Activated CD8-positive, alpha-beta memory T cell treated with anti-CD3 and anti-CD28 coated beads, Interleukin-2, amount 50 U/mL, for 4 hours (primary cell): Measurements from ENCODE around the gene NIN.
"Not testable (repeated sequence)": the region's sequence is repeated elsewhere in the genome, so short reads cannot be mapped to it uniquely, and the experiment has no call there.

Experiments used
- DNase-seq: peaks from one replicate; pipeline ENCODE4 v3.0.0-alpha.2; 2020

The NIN gene

DNA sequence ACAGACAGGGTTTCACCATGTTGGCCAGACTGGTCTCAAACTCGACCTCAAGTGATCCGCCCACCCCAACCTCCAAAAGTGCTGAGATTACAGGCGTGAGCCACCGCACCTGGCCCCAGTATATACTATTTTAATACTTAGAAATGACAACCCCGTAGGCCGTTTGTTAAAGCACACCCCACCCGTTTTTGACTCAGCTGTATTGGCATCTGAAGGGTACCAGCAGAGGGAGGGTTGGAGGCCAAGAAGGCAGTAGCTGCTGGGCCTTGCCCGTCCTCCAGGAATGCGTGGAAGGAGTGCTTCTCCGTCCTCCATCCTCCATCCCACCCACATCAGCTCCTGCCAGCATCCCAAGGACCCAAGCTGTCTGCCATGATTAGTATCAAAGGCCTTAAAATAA is 6.3 kb upstream of the NIN start:
- no peak for DNase-seq

DNA sequence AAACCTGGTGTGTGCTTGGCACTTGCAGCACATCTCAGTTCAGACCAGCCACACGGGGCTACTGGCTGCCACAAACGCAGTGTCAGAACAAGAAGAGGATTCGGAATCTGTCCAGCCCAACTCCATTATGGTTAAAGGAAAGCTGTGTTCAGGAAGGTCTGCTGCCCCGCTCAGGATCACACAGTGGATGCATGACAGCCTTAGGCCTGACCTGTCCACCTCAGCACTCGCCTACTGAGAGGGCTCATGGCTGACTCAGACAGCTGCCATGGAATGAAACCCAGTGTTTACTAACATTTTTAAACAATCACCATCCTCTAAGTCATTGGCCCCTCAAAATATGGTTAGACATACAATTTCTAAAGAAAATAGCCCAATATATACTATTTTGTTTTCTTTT is 5.6 kb upstream of the NIN start:
- no peak for DNase-seq

DNA sequence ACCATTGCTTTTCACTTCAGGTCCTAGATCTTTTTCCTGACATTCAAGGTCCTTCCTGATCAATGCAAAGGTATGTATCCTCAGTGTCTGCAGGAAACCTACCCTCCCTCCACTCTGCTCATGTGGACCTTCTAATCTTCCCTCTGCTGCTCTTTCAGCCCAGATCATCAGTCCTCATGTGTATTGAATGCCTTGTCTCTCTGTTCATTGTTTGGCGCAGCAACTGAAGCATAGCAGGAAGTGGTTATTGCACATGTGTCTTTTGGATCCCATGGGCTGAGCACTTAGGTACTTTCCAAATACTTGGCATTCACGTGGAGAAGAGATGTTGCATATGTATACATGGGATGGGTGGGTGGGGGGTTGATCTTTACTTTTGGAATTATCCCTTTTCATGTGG is 4.3 kb upstream of the NIN start:
- DNase-seq, result no peak

DNA sequence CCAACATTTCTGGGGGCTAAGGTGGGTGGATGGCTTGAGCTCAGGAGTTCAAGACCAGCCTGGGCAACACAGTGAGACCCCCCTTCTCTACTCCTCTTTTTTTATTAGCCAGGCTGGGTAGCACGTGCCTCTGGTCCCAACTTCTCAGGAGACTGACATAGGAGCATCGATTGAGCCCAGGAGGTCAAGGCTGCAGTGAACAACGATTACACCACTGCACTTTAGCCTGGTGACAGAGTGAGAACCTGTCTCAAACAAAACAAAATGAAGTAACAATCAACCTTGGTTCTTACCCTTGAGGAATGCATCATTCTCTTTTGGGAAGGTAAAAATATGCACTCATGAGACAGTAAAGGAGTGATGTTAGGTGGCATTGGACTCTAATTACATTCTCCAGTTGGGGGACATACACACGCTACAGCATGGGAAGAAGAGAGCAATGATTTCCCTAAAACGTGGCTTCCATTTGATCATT is 3.9 kb upstream of the NIN start:
- no peak for DNase-seq

DNA sequence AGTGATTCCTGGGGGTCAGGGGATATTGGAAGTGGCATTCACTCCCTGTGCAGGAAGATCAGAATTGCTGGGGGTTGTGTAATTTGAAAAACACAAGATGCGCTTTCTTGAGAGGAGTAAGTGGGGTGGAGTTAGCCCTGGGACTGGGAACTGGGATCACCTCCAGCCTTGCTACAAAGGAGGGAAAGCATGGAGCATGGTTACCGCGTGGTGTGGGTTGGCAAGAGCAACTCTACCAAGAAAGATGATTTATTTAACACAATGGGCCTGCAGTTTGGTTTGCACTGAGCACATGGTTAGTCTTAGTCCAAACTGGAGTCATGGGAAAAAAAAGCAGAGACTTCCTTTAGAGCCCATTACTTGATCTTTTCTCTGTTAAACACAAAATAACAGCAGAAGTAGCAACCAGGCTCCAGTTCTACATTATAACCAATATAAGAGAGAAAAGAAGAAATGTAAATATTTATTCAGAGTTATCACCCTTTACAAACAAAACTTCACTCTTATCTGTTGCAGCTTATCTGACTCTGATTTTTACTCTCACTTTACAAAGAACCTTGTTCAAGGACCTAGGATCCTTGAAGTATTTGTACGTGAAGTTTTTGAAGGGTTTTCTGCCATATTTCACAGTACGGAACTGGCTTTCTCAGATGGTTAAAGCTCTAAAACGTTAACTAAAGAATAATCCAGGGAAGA is 2.1 kb upstream of the NIN start:
- no peak for DNase-seq

DNA sequence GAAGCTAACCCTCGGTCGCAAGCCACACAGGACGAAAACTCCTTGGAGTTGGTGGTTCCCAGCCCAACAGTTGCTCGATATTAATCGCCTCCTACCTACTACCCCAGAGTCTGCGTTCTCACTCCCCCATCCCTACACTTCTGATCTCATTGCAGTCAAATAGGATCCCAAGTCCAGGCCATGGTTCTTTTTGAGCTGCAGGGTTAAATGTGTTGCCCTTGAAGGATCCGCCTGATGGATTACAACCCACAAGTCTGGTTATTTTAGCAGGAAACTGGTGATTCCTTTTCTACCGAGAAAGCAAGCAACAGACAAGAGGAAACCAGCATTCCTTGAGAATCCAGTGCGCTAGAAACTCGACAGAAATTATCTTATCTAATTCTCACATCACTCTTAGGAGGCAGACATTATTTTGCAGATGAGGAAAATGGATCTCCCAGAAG is 785 bp upstream of the NIN start:
- no peak for DNase-seq

DNA sequence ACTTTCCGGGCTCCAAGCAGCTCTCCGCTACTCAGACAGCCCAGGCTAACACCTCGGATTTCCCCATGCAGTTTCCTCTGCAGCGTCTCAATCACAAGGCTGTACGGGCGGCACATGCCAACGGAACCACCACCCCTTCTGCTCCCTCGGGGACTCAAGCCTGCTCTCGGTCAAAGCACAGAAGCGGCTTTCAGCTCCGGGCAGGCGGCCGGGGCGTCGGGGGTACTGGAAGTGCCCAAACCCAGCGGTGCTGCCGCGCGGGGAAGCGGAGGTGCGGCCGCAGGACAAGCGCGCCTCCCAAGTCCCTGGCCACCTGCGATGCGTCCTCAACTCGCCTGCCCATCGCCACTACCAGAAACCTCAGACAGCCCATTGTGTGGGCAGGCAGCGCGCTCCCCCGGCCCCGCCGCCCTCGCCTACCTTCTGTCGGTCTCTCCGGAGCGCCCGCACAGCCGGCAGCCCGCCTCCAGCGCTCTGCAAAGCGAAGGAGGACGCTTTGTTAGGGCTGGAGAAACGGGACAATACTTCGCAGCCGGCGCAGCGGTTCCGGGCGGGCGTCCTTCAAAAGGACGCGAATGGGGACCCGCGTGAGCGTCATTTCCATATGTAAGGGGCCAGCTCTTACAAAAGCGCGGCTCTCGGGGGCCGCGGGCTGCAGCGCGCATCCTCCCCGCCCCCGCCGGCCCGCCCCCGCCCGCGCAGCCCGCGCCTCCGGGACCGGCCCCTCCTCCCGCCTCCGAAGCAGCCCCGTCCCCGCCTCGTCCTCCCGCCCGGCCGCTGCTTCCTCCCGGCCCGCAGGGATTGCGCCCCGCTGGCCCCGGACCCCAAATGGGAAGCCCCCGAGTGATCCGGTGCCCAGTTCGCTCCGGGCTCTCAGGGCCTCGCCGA is 674 bp downstream of the NIN start:
- DNase-seq, result peak; percentile 71

DNA sequence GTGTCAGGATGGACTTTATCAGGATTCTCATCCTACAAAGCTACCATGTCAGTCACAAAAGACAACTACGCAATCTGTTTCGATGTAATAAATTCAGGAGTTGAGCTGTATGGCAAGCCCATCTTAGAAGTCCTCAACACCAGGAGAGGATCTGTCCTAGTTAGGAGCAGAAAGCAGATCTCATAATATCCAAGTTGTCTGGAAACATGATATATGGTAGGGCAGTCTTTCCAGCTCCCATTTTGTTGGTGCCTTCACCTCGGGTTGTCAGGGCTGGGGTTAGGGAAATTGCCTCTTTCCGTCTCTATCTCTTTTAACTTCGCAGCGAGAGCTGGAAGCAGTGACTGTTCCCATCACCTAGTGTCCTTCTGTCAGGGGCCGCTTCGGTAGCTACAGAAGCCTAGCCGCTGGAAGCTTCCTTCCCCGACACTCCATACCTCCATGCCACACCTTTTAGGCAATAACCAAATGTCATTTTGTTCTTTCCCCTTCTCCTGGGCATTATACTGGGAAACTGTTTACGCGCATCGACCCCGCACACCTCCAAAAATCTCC is 1.4 kb downstream of the NIN start:
- no peak for DNase-seq

DNA sequence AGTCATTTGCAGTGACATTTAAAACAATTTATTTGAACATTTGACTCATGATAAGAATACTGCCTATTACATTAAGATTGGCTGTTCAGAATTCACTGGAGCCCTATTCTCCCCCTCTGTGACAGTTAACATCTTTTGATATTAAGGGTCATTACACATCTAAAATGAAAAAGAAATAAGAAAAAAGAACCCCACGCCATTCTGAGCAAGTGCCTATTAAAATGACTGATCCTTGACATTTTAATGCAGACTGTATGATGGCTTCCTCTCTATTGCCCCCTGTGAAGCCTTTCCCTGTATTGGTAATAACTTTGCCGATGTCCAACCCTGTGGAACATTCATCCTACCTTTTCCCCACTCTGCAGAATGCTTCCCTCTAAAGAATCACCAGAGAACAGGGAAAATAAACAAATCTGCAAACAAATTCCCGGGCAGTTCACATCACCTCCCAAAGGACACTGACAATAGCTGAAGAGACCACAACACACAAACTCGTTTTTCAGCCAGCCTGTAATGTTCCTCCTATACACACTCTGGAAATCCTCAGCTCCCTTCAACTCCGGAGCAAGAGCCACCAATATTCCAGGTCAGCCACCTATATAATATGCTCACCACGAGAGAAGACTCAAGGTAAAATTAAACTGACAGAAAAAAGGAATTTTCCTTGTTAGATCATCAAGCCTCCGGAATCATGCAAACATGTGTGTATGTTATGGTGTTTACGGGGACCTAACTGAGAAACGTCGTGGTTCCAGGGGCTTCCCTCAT is 2.1 kb downstream of the NIN start:
- no peak for DNase-seq

DNA sequence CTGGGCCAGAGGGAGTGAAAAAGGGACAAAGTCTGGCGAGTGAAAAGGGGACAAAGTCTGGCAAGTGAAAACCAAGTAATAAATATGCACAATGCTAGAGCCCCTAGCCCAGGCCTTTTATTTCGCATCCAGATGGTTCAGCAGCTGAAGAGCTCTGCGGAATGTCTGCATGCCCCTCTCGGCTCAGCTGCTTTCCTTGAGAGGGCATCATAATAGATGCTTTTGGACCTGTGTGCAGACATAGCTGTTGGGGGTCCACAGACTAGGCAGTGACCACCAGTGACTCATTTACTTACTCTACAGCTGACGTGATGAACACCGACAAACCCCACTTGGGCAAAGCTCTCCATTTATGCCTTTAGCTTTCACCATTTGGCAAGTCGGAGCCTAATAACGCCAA is 4.3 kb downstream of the NIN start:
- DNase-seq, result no peak

DNA sequence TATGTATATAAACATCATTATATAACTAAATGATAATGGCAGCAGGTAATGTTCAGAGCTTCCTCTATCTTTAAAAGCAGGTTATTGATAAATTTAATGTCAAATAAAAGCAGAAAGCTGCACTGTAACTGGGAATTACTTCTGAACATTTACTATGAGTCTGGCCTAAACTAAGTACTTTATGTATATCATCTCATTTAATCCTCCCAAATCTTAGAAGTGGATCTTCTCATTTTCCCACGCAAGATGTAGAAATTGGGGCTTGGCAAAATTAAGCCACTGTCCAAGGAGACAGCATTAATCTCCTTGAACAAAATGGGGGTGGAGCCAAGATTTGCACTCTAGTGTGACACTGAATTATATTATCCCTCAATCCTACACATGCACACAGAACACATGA is 5.7 kb downstream of the NIN start:
- DNase-seq, result no peak

DNA sequence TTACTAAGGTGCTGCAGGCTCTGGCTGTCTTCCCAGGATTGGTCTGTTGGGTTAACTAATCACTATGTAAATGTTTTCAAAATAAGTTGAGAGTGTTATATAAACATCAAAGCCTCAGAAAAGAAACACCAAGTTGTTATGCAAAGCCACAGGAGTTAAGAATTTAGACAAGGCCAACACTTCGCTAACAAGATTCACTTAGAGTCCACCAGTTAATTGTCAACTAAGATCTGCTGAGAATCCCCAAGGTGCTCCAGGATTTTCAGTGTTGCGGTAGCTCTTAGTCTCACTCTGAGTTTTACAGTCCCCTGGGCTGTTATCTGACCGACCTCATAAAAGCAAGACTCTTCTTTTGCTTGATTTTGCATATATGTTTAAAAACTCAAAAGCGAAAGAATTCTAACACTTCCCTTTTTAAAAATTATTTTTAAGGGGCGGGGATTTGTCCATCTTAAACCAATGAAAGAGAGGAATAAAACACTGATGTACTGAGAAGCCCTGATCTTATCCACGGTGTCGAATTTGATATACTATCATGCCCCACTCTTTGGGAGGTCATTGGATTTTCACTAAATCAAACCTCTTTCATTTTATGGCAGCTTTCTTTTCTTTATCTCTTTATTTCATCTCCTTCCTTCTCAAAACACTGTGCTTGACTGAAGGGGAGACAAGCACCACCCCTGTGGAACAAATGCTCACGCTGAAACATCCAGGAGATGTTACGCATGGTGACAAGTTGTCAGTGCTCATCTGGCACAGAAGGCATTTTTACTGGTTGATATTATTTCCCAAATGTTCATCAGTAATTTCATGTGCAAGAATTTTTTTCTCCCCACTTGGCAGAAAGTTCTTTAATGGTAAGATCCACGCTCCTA is 7.0 kb downstream of the NIN start:
- no peak for DNase-seq

DNA sequence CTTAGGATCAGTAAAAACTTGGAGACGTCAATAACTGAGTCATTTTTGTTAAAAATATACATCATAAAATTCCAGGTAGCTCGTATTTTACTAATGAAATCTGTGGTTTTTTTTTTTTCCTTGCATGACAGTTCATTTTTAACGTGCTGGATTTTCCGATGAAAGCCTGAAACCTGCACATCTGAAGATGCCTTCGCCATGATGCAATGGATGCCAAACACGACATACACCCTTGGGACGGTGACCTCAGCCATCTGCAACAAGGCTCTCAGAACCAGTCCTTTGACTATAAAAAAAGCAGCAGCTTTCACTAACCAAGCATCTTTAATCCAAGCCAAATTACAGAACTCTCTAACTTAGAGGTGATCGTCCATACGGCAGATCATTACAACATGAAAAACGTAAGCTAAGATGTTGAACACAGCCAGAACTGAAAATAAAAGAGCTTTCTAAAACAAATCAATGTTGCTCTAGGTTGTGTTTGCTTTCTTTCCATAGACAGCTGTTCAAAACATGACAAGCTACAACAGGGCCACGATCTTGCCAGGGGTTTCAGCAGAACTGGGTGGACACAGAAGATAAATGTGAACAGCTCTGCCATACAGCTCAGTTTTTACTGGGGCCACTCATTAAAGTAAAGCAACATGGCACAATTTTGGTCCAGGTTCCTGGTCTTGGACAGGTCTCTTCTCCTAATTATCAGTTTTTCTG is 7.8 kb downstream of the NIN start:
- no peak for DNase-seq

DNA sequence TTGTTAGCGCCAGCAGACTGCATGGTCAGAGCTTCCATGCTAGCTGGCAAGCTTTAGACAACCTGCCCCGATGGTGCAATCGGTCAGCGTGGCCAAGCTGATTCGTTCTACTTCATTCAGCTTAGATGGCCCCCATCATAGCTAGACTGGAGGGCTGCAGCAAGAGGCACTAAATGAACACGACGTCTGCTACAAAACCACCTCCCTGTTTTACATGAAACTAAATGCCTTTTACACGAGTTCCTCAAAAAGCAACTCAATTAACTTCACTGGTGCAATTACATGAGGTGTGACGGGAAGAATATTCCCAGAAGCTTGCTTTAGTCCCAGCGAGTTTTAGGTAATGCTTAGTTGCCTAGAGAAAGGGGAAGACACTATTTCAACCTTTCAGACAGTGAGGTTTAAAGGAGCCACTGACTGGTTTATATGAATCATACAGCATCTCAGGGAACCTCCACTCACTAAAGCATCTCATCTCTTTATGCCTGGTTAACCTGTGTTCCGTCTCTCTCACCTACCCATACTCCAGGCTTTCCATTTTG is 8.4 kb downstream of the NIN start:
- DNase-seq, result no peak

DNA sequence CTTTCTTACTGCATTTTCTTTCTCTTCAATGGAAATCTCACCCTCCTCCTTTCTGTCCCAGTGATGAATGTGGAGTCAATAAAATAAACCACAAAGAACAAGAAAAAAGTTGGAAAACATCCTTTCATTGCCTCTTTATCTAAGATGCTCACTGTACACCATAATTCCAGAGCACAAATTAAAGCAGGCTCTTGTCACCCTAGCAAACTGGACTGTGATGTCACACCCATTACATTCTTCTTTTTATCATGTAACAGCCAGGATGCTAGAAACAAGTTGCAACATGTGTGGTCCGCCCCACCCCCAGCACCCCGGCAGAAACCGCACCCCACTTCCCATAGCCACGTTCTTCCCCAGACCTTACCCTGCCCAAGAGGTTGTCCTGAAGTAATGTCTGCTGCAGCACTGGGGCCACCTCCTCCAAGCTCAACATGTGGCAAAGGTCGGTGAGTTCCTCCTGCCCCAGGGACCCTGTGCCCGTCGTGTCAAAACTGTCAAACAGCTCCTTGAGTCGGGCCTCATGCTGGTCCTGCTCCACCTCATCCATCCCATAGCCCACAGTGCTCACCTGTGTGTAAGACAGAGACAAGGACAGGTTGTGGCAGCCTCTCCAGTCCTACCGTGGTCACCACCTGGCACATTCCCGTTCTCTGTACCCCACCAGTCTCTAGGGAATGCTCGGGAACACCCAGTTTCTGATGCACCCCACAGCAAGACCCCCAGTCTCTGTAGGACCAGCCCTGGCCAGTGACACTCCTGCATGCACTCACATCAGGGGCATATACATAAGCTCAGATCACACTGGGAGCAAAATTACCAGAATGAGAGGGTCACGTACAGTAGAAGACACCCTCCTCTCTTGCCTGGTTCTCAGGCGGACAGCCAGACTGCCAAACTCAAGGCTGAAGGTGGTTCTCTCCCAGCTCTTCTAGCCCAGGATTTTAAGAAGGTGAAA is 9.2 kb downstream of the NIN start:
- DNase-seq, result peak; percentile 41

DNA sequence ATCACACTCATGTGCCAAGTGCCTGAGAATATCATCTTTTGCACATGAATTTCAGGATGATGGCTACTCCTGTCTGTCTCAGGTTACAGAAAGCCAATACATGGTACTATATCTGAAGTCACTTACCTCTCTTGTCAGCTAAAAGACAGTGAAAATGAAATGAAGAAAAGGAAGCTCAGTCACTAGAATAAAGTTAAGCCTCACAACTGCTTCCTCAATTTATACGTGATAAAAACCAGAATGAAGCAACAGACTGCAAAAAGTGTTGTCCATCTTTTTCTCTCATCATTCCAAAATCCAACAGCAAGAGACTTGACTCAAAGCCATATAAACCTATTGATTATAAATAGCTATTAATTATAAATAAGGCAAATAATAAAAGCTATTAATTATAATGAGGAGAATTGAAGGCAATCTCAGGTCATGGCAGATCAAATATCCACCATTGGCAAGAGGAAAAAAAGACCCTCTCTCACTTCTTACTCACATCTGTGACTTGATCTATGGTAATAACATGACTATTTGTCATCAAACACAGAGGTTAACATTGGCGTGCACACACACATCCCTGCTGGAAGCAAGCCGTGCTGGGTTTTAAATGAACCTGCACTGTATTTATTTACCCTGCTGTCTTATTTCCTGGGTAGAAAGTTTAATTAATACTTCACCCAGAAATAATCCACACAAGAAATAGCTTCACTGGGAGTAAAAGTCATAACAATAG is 10.0 kb downstream of the NIN start:
- DNase-seq, result no peak

DNA sequence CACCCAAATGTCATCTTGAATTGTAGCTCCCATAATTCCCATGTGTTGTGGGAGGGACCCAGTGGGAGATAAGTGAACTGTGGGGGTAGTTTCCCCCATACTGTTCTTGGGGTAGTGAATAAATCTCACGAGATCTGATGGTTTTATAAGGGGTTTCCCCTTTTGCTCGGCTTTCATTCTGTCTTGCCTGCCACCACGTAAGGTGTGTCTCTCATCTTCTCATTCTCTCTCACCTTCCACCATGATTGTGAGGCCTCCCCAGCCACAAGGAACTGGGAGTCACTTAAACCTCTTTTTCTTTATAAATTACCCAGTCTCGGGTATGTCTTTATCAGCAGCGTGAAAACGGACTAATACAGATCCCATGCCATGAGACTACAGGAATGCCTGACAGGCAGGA is 11.7 kb downstream of the NIN start:
- DNase-seq, result not testable (repeated sequence)

DNA sequence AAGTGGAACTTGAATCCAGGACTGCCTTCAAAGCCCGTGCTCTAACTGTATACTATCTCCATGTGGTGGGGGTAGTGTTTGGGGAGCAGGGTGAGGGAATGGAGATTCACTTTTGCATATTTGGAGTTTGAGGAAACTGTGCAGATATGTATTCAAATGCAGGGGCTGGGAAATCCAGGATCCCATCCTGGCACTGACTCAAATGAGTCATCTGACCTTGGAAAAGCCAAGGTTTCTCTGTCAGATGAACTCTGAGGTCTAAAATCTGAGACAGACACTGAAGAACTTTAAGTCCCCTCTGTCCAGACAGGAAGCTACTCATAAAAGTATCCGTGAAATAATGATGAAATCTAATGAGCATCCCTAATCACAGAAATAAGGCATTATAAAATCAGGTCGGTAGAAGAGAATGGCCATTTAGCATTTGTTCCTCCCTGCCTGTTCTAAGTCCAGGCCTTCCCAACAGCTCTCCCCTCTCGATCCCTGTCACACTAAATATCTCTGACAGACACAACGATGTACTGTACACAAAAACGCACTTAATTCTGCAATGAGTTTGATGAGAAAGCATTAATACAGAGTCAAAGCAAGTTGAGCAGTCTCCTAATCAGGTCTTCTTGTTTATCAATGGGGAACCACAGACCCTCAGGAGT is 14.4 kb downstream of the NIN start:
- no peak for DNase-seq

DNA sequence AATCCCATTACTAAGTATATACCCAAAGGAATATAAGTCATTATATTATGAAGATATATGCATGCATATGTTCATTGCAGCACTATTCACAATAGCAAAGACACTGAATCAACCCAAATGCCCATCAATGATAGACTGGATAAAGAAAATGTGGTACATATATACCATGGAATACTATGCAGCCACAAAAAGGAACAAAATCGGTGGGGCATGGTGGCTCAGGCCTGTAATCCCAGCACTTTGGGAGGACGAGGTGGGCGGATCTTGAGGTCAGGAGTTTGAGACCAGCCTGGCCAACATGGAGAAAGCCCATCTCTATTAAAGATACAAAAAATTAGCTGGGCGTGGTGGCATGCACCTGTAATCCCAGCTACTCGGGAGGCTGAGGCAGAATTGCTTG is 15.4 kb downstream of the NIN start:
- DNase-seq, result not testable (repeated sequence)
